Choroid plexus epithelial cell (primary cell): ENCODE data around the gene CPE.

Experiments used
- DNase-seq: peaks from one replicate; pipeline ENCODE4 v3.0.0-alpha.2; 2010; ENCODE audit warnings: low read depth
- H3K4me3 ChIP-seq: 2 replicates; pipeline ENCODE4 v1.5.1; 2011; ENCODE audit warnings: low read depth, mild to moderate bottlenecking, control low read depth, low read length, moderate library complexity
- TF ChIP-seq, protein P1 (sequence below): conservative IDR thresholded peaks from 2 replicates; pipeline ENCODE4 v1.5.1; 2011; ENCODE audit warnings: low read depth, mild to moderate bottlenecking, control low read depth, inconsistent platforms, low read length, moderate library complexity

The CPE gene

DNA sequence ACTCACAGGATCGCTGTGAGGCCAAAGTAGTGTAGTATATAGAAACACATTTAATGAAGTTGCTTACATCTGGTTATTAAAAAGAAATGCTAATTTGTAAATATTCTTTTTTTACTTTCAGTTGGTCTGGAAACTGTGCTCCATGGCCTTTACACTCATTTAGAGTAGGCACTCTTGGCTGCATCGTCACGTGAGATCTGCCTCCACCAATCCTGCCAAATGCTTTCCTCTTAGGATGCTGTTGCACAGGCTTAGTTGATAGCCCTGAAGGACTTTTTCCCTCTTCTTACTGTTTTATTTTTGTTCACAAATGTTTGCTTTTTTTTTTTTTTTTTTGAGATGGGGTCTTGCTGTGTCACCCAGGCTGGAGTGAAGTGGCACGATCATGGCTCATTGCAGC is 6.3 kb downstream of the CPE start:
- no peak overlapping the region for H3K4me3 ChIP-seq
- TF ChIP-seq, protein P1, sequence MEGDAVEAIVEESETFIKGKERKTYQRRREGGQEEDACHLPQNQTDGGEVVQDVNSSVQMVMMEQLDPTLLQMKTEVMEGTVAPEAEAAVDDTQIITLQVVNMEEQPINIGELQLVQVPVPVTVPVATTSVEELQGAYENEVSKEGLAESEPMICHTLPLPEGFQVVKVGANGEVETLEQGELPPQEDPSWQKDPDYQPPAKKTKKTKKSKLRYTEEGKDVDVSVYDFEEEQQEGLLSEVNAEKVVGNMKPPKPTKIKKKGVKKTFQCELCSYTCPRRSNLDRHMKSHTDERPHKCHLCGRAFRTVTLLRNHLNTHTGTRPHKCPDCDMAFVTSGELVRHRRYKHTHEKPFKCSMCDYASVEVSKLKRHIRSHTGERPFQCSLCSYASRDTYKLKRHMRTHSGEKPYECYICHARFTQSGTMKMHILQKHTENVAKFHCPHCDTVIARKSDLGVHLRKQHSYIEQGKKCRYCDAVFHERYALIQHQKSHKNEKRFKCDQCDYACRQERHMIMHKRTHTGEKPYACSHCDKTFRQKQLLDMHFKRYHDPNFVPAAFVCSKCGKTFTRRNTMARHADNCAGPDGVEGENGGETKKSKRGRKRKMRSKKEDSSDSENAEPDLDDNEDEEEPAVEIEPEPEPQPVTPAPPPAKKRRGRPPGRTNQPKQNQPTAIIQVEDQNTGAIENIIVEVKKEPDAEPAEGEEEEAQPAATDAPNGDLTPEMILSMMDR = no peak
- DNase-seq = no peak

DNA sequence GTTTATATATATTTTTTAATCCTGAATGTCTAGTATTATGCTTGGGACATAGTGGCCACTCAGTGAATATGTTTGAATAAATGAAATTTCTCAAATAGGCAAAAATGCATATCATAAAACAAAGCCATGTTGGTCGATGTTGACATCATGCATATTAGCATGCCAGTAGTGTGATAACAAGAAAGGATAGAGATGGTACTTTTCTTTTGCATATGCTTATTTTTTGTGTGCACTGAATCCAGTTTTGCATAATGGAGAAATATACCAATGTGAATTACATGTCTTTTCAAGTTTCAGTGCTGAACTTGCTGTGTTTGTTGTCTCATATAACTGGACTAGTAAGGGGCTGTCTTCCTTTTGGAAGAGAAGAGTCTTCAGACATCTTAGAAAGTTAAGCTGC is 7.5 kb downstream of the CPE start:
- TF ChIP-seq, protein P1 = no peak
- DNase-seq = peak; percentile 10
- H3K4me3 ChIP-seq = no peak overlapping the region

DNA sequence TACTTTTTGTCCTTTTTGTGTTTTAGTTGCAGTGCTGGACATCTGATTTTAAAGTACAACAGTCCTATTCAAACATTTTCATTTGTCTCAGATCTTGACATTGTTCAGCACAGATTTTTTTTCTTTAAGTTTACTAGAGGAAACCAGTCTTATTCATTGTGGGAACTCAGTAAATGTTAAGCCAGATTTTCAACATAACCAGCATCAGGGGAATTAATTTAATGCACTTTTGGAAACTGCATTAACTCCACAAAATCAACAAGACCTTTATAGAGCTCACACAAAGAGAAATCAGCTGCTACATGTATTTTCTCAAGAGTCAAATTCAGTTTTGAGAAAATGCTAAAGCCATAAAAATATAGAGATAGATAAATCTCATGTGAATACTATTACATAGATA is 9.9 kb downstream of the CPE start:
- TF ChIP-seq, protein P1 = no peak
- DNase-seq = no peak
- H3K4me3 ChIP-seq = no peak overlapping the region

DNA sequence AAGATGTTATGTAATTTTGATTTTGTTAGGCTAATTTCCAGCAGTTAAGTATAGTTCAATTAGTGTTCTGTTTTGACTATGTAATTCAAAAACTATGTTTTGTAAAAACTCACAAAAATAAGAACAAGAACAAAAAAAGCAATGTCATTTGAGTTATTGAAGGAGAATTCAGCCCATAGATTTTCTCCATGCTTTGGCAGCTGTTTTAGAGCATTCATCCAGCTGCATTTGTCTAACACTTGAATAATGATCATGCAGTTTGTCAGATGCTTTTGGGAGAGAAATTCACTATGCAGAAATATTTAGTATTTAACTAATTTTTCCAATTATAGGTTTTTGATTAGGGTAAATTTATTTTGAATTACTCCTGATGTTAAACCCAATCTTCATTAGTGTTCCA is 14.2 kb downstream of the CPE start:
- TF ChIP-seq, protein P1 = no peak
- H3K4me3 ChIP-seq = no peak overlapping the region
- no peak for DNase-seq

DNA sequence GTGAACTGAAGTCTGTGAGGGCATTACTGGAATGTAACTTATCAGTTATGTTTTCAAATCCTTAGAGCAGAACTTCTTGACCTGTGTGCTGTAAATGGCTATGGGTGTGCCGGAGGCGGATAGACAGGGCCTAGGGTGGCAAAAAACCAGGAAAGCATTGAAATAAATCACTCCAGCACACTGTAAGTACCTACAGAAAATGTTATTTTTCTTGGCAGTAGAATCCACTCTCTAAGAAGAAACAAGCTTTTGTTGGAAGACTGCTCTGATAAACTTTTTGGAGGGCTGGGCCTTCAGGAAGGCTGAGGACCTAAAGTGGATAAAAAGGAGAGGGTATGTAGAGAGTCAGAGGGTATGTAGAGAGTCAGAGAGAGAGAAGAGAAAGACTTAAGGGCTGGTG is 14.9 kb downstream of the CPE start:
- H3K4me3 ChIP-seq = no peak overlapping the region
- DNase-seq = no peak
- TF ChIP-seq, protein P1 = no peak

DNA sequence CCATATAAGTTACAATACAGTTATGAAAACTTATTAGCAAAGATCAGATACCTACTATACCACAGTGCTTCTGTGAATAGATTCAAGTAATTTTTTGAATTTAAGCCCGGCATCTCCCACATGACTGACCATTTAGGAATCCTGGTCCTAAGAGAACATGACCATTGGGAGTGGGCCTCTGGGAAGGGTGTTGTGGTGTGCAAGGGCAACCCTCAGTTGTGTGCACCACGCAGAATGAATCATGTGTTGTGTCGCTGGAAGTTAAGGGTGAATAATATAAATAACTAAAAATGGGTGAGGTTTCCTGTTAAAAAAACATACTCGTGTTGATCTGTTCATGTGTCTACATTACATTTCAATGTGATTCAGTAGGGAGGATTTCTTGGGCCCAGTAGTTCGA is 15.5 kb downstream of the CPE start:
- peak; percentile 77 for DNase-seq
- no peak overlapping the region for H3K4me3 ChIP-seq
- TF ChIP-seq, protein P1 = no peak

DNA sequence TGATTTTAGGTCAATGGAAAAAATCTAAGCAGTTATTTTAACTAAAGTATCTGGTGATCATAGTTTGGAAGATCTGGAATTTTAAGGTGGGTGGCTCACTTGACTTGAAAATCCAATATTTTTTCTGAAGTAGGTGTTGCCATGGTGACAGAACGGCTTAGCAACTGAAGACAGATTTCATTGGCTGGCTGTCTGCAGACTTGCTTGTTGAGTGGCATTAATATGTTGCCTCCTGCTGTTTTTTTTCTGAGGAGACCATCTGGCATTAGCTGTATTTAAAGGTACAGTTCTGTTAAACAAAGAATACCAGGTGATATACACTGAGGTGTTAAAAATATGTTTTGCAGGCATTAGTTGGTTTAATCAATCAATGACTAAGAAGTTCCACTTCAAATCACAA is 19.8 kb downstream of the CPE start:
- no peak overlapping the region for H3K4me3 ChIP-seq
- peak; percentile 97 for DNase-seq
- TF ChIP-seq, protein P1 = no peak
